CD4-positive, alpha-beta T cell treated with Interleukin-15 for 4 hours (primary cell): ENCODE data around the gene TPST2.

ENCODE experiments used
- DNase-seq: peaks from one replicate; pipeline ENCODE4 v3.0.0-alpha.2; 2020; ENCODE audit warnings: low spot score

The TPST2 gene

GRCh38 chr22:26579331-26579886, 10.5 kb downstream of the TPST2 start:
- DNase-seq = peak; percentile 46

DNA sequence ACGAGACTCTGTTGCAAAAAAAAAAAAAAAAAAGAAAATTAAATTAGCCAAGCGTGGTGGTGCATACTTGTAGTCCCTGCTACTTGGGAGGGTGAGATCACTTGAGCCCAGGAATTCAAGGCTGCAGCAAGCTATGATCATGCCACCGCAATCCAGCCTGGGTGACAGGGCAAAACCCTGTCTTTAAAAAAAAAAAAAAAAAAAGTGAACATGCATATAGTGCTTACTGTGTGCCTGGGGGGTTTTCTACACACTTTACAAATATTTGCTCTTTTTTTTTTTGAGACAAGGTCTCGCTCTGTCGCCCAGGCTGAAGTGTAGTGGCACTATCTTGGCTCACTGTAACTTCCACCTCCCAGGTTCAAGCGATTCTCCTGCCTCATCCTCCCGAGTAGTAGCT, 12.9 kb downstream of the TPST2 start:
- DNase-seq = no peak

GRCh38 chr22:26576026-26576680, 13.8 kb downstream of the TPST2 start:
- no peak for DNase-seq

GRCh38 chr22:26574001-26574723, 15.8 kb downstream of the TPST2 start:
- no peak for DNase-seq

DNA sequence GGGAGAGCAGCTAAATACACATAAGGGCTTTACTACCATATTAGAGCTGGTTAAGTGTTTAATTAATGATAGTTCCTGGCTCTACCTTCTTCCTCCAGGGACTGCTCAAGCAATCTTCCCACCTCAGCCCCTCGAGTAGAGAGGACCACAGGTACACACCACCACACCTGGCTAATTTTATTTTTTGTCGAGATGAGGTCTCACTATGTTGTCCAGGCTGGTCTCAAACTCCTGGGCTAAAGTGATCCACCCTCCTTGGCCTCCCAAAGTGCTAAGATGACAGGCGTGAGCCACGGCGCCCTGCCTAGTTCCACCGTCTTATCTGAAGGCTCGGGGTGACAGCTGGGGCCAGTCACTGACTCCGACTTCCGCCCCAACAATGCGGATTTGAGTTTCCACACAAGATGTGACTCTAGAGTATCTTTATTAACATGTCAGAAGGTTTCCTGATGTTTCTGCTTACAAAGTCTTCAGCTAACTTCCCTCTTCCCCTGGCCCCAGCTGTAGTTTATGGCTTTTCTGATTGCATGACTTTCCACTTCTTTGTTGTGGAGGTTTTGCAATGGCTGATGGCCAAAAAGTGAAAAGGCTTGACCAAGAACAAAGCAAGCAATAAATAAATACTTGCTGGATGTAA, 16.8 kb downstream of the TPST2 start:
- no peak for DNase-seq

DNA sequence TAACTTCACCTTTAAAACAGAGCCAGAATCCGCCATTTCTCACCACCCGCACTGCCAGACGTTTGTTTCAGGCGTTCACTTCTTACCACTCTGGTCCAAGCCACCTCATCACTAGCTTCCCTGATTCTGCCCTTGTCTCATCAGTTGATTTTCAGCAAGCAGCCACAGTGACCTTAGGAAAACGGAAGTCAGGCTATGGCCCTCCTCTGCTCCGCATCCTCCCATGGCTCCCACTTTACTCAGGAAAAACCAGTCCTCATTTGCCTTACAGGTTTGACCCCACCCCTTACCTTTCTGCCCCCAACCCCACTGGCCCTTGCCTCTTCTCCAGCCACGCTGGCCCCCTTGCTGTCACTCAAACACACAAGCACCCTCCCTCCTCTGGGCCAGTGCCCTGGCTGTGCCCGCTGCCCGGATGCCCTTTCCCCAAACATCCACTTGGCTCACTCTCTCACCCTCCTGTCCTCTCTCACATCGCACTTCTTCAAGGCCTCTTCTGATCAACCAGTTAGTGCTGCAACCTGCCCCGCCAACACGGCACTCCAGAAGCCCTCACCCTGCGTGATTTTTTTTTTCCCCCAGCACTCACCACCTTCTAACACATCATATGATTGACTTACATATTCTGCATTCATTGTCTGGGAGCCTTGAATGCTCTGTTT, 18.9 kb downstream of the TPST2 start:
- no peak for DNase-seq

DNA sequence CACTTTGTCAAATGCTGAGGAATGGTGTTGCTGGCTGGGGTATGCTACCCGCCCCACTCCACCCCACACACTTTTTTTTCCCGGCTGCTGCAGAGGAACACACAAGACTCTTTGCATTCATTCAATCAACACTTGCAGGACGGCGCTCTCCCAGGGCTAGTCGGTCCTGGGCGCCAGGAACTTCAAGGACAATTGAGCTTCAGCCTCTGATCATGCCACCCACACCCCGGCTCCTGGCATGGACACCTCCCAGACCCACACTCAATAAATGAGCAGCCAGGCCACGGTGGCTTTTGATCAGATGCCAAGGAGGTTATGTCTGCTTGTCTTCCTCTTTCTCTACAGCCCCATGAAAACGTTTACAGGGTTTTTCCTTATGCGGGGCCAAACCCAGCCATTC, 19.8 kb downstream of the TPST2 start:
- no peak for DNase-seq

DNA sequence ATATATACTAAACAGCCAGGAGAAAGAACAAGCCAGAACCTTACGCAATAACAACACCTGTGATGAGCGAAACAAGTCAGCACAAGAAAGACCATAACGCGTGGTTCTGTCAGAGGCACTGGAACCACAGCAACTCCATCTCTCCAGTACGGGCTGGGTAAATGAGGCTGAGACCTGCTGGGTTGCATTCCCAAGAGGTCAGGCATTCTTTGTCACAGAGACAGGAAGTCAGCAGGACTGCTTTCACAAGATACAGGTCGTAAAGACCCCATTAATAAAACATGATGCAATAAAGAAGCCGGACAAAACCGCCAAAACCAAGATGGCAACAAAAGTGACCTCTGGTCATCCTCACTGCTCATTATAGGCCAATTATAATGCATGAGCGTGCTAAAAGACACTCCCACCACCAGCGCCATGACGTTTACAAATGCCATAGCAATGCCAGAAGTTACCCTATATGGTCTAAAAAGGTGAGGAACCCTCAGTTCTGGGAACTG, 21.7 kb downstream of the TPST2 start:
- no peak for DNase-seq

GRCh38 chr22:26567610-26568009, 22.3 kb downstream of the TPST2 start:
- DNase-seq = no peak

DNA sequence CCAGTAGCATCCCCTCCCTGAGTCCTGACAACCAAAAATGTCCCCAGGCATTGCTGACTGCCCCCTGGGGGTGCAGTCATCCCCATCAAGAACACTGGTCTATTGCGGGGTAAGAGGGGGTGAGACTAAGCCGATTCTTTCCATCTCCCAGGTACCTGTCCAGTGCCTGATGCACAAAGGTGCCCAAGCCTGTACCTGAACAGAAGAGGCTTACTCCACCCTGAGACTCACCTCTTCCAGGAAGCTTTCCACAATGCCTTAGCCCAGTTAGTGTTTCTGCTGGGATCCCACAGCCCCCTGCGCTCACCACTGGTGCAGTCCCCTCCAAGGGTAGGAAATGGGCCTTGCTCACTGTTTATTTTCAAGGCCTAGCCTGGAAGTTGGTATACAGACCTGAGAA, 22.9 kb downstream of the TPST2 start:
- DNase-seq = no peak

GRCh38 chr22:26565889-26566288, 24.0 kb downstream of the TPST2 start:
- DNase-seq = no peak

GRCh38 chr22:26565181-26565580, 24.8 kb downstream of the TPST2 start:
- no peak for DNase-seq

DNA sequence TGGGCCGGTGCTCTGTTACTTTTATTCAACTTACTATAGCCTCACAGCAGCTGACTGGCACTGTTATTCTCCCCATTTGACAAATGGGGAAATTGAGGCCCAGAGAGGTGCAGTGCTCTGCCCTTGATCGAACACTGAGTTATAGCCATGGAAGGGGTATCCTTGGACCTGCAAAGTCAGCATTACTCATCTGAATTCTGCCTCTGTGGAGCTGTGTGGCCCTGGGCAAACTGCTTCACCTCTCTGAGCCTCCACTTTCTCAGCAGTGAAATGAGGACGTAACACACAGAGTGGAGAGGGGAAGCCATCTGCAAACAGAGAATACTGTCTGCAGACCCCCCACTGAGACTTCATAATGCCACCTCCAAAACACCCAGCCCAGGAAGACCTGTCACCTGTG, 25.3 kb downstream of the TPST2 start:
- no peak for DNase-seq

- no peak for DNase-seq
These were observed 25.8 kb downstream of the TPST2 start for GRCh38 chr22:26564181-26564580.

DNA sequence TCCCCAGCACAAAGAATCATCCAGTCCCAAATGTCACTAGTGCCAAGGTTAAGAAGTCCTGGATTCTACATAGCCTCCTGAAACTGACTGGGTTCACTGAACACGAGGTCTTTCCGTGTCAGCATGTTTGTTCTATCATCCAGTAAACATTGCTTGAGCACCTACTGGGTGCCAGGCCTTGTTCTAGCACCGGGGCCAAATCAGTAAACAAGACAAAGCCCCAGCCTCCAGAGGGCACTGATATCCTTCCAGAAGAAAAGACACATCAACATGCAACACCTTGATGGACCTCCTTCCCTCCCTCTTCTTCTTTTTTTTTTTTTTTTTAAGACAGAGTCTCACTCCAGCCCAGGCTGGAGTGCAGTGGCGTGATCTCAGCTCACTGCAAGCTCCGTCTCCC, 26.9 kb downstream of the TPST2 start:
- DNase-seq = peak; percentile 30

DNA sequence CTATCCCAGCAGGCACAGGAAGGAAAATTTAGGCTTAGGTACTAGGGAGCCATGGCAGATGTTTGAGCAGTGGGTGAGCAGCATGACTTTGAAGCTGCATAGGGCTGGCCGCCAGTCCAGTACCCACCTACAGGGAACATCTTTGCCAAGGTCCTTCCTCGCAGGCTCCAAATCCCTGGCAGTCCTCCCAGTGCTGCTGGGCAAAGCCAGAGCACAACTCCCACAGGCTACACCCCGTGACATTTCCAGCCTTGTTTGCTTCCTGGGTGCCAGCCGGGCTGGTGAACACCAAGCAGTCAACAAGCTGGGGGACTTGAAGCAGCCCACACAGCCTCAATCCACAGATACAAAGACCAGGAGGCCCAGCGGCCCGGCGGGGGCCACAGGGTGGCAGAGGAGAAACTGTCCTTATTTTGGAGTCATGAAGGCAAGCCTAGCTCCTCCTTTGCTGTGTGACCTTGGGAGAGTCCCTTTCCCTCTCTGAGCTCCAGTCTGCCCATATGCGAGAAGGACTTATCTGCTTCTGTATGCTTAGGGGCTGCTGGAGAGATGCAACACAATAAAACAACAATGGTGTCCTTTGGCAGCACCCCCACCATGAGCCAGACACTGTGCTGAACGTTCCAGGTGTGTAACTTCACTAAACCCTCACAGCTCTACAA, 28.0 kb downstream of the TPST2 start:
- no peak for DNase-seq

DNA sequence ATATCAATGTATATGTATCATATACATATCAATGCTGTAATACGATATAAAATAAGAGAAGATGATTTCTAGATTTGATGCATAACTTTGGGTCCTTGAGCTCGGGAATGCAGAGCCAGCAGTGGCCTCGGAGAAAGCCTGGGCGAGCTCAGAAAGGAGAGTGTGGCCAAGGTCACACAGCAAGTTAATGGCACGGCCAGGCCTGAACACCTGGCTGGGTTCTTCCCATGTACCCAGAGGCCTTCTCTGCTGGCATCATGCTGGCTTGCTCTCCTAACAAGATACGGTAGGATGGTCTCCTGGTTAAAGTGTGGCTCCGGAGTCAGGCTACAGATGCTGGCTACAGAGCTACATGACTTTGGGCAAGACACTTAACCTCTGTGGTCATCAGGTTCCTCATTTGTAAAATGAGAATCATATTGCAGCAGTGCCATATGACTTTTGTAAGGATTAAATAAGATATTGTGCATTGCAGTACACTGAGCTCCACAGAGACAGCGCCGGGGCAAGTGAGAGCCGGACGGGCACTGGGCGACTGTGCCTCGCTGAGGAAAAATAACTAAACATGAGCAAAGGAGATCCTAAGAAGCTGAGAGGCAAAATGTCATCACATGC, 29.9 kb downstream of the TPST2 start:
- no peak for DNase-seq

DNA sequence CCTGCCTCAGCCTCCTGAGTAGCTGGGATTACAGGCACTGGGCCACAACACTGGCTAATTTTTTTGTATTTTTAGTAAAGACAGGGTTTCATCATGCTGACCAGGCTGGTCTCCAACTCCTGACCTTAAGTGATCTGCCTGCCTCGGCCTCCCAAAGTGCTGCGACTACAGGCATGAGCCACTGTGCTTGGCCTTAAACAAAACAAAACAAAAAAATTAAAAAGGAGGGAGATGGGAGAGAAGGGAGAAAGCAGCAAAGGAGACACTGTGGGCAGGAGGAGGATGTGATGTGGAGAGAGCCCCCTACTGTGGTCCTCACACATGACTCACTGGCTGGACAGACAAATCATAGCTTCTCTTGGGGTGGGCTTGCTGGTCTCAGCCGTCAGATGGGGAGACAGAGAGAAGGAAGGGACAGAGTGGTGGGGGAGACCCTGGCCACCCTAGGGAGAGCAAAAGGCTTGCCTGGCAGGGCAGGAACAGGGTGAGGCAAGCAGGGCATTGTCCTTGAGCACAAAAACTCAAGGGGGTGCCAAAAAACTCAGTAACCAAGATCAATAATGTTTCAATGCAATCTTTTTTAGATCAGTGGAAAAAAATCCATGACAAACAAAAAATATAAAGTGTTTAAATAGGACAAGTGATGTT, 31.6 kb downstream of the TPST2 start:
- no peak for DNase-seq

DNA sequence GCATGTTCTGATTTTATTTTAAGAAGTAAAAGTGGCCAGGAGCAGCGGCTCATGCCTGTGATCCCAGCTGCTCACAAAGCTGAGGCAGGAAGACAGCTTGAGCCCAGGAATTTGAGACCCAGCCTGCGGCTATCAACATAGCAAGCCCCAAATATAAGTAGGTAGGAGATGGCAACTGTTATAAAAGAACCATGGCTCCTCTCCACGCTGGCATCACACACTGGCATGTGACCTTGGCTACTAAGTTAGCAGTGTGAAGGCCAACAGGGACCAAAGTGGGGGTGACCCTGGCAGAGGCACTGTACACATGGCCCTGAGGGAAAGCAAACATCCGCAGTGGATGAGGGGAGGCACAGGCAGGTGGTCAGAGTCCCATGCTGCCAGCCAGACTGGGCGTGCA, 33.0 kb downstream of the TPST2 start:
- DNase-seq = no peak

DNA sequence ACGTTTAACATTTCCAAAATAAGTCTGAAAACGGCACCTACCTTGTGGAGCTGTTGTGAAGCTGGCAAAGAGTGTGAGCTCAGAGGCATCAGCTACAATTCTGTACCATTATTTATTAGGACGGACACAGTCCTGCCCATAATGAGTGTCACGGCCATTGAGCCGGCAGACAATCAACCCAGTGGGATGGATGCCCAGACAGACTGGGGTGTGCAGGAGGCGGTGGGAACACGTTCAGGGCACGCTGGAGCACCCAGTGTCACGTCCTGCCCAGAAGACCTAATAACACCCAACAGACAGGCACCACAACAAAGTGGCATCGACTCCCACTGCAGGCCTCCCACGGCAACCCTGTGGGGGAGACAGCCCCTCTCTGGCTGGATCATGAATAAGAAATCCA, 34.5 kb downstream of the TPST2 start:
- DNase-seq = no peak

- no peak for DNase-seq
These were observed 35.0 kb downstream of the TPST2 start for GRCh38 chr22:26554956-26555355.
